KBM-7 (cell line): Measurements from ENCODE around the gene FHIP1B.
A peak's percentile ranks its signal among the peaks of the same experiment; 100 is the strongest.

ENCODE experiments used
- DNase-seq: peaks from one replicate; pipeline ENCODE4 v3.0.0-alpha.2; 2015
- in situ Hi-C: fragments of 300-500 bp; cut with MboI; formaldehyde crosslinking; loops from 2 replicates; pipeline ENCODE4 v1.14.3; 2020; ENCODE audit warnings: low sequenced_read_pairs, low pct_unique_long_range_greater_than_20kb, mixed read lengths

FHIP1B gene

DNA sequence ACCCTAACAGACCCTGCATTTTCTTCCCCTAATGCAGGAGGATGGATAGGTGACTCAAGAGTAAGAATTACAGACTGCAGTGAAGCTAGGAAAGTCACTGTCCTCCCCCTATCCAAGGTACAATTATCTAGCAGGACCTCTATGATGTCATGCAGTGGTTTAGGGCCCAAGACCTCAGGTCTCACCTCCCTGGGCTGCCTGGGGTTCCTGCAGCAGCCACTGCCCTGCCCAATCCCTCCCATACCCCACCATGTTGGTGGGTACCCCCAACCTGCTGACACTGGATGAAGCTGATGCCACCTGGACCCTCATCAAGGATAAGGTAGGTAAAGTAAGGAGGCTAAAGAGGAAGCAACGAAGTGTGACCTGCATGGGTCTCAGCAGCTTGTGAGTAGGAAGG, 29.1 kb downstream of the FHIP1B start, which contains the start of gene C11orf42:
Gene C11orf42, plus strand, starts transcription at position 192 of the 400 bp plus-strand sequence. Its CDS starts 59 bp downstream, at position 251.
- no peak for DNase-seq
- in situ Hi-C loops: no loop called here

DNA sequence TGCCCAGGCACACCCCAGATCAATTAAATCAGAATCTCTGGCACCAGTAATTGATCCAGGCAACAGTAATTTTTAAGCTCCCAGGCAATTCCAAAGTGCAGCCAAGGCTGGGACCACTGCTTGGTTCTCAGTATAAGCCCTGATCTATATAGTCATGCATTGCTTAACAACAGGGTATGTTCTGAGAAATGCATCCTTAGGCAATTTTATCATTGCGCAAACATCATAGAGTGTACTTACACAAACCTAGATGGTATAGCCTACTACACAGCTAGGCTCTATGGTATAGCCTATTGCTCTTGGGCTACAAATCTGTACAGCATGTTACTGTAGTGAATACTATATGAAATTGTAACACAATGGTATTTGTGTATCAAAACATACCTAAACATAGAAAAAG, 29.7 kb downstream of the FHIP1B start:
- no peak for DNase-seq
- in situ Hi-C loops: no loop called here

DNA sequence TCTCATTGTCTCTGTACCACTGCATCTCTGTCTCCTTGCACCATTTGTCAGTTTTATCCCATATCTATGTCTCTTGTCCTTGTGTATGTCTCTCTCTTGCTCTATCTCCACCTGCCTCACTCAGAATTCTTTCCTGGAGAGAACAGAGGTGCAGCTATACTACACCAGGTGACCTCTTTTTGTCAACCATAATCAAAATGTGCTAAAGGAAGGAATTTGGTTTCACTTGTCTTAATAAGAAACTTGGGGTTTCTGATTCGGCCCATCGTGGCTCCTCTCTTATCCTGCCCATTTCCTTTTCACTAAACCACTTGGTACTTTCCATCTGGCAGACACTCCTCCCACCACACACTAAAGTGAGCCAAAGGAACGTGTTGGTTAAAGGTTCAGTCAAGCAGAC, 31.1 kb downstream of the FHIP1B start:
- in situ Hi-C loops: no loop called here

DNA sequence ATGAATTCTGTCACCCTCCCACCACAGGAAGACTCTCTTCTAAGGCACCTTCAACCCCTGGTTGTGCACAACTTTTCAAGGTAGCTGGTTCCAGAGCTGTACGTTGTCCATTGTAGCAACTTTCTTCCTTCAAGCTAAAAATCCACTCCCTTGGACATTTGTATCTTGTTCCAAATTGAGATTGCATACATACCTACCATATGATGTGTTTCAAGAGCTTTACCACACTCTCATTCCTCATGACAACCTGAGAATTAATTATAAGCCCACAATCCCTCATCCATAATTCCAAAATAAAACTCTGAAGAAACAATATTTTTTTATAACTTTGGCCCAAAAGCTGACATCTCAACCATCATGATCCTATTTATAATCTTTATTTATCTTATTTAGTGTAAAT, 32.4 kb downstream of the FHIP1B start:
- DNase-seq: no peak
- in situ Hi-C loops: no loop called here

More for the DNA sequence above, 31.1 kb downstream of the FHIP1B start:
- no peak for DNase-seq

DNA sequence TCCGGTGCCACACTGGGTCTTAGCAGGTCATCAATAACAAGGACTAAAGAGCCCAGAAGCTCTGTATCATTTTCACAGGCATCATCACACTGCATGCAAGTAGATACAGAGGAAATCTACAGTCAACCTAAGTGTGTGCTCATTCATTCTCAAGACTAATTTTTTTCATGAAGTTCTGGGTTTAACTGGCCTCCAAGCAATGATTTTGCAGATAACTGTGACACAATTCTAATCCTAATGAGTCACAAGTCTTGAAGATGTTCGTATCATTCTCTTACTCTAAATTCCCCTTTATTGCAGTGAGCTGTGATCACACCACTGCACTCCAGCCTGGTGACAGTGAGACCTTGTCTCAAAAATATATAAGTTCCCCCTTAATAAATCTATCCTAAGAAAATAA, 33.0 kb downstream of the FHIP1B start:
- in situ Hi-C loops: no loop called here
- DNase-seq: no peak

DNA sequence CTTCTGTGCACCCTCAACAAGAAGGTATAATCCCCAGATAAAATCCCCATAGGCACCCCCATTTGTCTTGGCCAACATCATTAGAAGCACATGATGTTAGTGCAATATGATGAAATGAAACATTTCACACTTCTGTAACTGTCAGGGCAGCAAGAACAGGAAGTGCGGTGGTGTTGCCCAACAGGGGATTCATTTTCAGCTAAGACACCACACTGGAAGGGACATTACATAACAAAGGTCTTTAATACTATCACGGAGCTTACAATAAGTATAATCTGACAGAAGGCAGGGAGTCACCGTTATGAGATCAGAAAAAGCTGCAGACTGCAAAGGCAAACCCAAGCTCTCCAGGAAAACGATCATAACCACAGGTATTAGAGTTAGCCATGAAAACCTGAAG, 33.5 kb downstream of the FHIP1B start:
- in situ Hi-C loops: no loop called here

DNA sequence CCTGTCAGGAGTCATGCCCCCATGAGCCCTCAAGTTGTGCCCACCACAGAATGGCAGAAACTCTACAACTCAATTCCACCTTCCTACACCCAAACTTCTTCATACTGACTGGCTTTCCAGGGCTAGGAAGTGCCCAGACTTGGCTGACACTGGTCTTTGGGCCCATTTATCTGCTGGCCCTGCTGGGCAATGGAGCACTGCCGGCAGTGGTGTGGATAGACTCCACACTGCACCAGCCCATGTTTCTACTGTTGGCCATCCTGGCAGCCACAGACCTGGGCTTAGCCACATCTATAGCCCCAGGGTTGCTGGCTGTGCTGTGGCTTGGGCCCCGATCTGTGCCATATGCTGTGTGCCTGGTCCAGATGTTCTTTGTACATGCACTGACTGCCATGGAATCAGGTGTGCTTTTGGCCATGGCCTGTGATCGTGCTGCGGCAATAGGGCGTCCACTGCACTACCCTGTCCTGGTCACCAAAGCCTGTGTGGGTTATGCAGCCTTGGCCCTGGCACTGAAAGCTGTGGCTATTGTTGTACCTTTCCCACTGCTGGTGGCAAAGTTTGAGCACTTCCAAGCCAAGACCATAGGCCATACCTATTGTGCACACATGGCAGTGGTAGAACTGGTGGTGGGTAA, 35.1 kb downstream of the FHIP1B start, which contains the start of gene OR52W1:
Gene OR52W1, plus strand, starts transcription at position 51 of the 637 bp plus-strand sequence. Its CDS starts 0 bp downstream, at position 51.
- in situ Hi-C loops: no loop called here
- DNase-seq: no peak

More for the DNA sequence above, 33.5 kb downstream of the FHIP1B start:
- DNase-seq: peak; percentile 68

DNA sequence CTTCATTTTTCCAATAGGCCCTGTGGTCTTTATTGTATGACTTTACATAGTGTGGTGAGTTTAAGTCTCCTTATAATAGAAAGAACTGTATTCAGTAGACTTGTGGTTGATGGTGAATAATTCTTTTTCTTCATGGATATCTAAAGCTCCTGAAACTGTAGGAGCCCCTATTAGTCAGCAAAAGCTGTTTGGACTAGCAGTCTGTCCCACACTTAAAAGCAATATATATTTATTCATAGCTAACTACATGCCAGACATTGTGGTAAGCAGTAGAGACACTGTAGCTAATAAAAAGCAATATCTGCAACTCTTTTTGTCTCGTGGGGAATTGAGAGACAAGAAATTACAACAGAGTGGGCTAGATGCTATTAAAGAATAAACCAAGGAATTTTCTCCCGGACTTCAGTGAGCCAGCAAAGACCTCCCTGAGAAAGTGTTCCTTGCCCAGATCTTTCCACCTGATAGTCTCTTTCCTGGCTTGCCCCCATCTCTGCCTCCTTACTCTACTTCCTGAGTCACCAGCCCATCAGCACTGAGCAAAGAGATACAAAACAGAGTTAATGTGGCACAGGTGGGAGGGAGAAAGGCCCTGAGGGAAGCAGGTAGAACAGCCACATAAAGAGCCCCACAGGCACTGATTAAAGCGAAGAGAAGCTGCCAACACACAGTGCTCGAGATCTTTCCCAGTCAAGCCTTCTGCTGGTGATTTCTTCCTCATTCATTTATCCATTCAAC, 36.8 kb downstream of the FHIP1B start:
- DNase-seq: no peak
- in situ Hi-C loops: no loop called here

DNA sequence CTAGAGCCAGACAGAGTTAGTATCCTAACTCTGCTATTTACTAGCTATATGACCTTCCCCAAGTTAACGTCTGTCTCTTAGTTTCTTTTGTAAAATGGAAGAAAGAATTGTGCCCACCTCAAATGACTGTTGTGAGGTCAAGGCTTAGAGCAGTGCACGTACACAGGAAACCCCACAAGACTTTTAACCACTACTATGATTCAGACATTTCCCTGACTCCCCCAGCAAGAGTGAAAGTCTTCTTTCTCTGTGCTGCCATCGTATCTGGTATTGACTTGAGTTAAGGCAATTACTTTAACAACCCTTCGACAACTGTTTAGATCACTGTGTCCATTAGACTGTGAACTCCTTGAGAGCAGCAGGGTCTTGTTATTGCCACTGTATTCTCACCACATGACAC, 38.0 kb downstream of the FHIP1B start:
- in situ Hi-C loops: no loop called here
- peak; percentile 5 for DNase-seq

DNA sequence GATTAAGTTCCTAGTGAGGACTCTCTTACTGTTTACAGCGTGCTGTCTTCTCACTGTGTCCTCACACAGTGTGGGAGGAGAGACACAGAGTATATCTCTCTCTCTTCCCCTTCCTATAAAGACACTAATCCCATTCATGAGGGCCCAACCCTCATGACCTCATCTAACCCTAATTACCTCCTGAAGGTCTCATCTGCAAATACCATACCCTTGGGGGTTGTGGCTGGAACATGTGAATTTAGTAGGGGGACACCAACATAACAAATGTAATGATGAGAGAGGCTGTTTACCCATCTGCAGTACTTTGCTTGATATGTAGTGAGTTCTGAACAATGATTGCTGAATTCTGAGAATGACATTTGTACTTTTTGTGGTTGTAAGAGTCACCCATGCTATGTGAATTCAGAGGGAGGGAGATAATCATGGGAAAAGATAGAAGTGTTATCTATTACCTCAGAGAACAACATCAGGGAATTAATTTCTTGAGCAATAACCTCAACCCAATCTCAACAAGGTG, 40.3 kb downstream of the FHIP1B start:
- DNase-seq: peak; percentile 43
- in situ Hi-C loops: no loop called here

DNA sequence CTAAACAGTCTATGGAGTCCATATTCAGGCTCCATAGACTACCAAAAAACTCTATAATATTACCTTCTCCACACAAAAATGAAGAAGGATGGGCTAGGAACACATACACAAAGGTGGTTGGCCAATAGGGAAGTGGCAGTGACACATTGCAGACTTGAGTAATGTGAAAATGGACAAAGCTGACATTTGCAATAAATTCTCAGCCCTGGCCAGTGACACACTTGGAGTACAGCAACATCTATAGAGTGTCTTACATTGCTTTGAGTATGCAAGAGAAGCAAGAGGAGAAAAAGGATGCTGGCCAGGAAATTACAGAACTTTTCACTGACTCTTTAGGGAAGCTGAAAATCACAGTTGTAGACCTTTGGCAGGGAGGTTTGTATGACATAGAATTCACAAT, 42.7 kb downstream of the FHIP1B start:
- in situ Hi-C loops: no loop called here
- no peak for DNase-seq

DNA sequence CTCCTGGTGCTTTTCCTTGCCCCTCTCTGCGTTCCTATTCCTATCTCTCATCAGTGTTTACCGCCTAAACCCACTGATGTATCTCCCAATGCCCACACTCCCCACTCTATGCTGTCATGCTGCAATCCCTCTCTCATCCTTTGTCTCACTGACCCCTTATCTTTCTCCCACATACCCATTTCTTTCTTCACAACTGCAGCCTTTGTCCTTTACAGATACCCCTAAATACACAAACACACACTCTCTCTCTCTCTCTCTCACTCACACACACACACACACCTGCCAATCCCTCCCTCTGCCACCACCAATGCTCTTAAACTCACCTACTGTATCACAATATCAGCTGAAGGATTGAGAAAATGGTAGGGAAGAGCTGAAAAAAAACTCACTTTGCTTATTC, 59.0 kb downstream of the FHIP1B start:
- in situ Hi-C loops: no loop called here
- DNase-seq: no peak

DNA sequence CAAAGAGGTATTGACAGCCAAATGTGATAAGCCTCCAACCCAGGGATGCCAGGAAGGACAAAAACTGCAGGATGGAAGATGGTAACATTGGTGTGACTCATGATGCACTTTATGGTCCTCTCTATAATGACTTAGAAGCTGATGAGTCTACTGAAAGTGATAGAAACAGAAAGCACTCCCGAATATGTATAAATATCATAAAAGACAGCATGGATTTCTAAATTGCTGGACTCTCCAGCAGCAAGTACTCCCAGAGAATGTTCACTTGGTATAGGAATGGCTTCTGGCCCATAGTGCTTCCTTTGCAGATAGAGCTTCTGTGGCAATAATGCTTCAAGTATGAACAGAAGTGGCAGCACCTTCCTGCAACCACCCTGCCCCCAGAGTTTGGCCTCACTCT, 64.2 kb downstream of the FHIP1B start, which contains the start of gene OR52B2:
Gene OR52B2, minus strand, starts transcription at position 101 of the 400 bp plus-strand sequence. Its CDS starts 0 bp downstream, at position 101.
- no peak for DNase-seq
- in situ Hi-C loops: no loop called here
